Endothelial cell of umbilical vein (primary cell): Measurements from ENCODE around the gene LNPEP.

Experiments
- EZH2 ChIP-seq: IDR thresholded peaks from 2 replicates; pipeline ENCODE4 v1.6.1; 2012; ENCODE audit warnings: borderline replicate concordance, low read depth, mild to moderate bottlenecking, moderate library complexity, low read length, inconsistent platforms; ENCODE audit not compliant: severe bottlenecking
- POLR2A ChIP-seq: IDR thresholded peaks from 2 replicates; pipeline ENCODE4 v1.6.1; 2012; ENCODE audit warnings: low read depth, mild to moderate bottlenecking, control low read depth, low read length
- POLR2AphosphoS5 ChIP-seq: IDR thresholded peaks from 2 replicates; pipeline ENCODE4 v1.6.1; 2012; ENCODE audit warnings: low read depth, mild to moderate bottlenecking, control low read depth, low read length, moderate library complexity; ENCODE audit not compliant: insufficient read depth
- TF ChIP-seq, protein P1 (sequence below), 2 donors: IDR thresholded peaks; 1 replicate in 1 of 2; 2 replicates in 1 of 2; pipeline ENCODE4 v1.5.1; 2011; ENCODE audit warnings: low read length in 2 of 2, mild to moderate bottlenecking in 2 of 2, moderate library complexity in 2 of 2, control low read depth in 1 of 2, inconsistent platforms in 1 of 2, low read depth in 1 of 2; ENCODE audit not compliant: insufficient read depth in 1 of 2; ENCODE audit errors: extremely low read depth in 1 of 2

DNA sequence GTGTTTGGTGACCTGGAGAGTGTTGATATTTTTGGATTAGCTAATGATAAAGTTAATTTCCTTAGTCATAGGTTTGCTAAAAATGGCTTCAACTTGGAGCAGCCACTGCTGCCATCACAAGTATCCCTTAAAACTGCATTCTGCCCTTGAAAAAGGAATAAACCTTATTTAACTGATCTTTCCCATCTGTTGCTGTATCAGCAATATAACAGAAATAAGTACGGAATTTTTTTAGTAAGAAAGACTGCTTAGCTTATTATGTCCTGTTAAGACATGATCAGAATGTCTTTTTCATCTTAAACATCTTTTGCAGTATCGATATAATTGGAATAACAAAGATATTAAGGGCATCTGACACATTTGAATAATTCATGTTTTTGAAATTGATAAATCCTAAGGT lies 75.7 kb downstream of the LNPEP start:
- TF ChIP-seq, protein P1, sequence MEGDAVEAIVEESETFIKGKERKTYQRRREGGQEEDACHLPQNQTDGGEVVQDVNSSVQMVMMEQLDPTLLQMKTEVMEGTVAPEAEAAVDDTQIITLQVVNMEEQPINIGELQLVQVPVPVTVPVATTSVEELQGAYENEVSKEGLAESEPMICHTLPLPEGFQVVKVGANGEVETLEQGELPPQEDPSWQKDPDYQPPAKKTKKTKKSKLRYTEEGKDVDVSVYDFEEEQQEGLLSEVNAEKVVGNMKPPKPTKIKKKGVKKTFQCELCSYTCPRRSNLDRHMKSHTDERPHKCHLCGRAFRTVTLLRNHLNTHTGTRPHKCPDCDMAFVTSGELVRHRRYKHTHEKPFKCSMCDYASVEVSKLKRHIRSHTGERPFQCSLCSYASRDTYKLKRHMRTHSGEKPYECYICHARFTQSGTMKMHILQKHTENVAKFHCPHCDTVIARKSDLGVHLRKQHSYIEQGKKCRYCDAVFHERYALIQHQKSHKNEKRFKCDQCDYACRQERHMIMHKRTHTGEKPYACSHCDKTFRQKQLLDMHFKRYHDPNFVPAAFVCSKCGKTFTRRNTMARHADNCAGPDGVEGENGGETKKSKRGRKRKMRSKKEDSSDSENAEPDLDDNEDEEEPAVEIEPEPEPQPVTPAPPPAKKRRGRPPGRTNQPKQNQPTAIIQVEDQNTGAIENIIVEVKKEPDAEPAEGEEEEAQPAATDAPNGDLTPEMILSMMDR (IDR thresholded peaks at IDR 0.05; ENCODE audit: extremely low read depth in 1 of 2, insufficient read depth in 1 of 2, low read depth in 1 of 2, low read length in 2 of 2), result no peak
- TF ChIP-seq EZH2, result no peak
- no peak for TF ChIP-seq POLR2AphosphoS5
- no peak for TF ChIP-seq POLR2A
